OCI-M1 (cell line): ENCODE data around the gene NPDC1.
A peak's percentile ranks its signal among the peaks of the same experiment; 100 is the strongest.

Experiments used
- DNase-seq: peaks from one replicate; lab custom pipeline; 2025; lab: John Stamatoyannopoulos, UW

NPDC1 gene

GRCh38 chr9:137056739-137057415 lies 10.9 kb upstream of the NPDC1 start:
- no peak for DNase-seq

GRCh38 chr9:137055385-137056364 lies 9.7 kb upstream of the NPDC1 start:
- DNase-seq, result no peak

GRCh38 chr9:137054932-137055384 lies 9.0 kb upstream of the NPDC1 start:
- DNase-seq, result no peak

- DNase-seq, result no peak
Measured at GRCh38 chr9:137053944-137054931, 8.3 kb upstream of the NPDC1 start, which contains the start of gene ENTPD2. Gene ENTPD2, minus strand, starts transcription at chr9:137054061. Its CDS starts 64 bp downstream, at chr9:137053997.

- no peak for DNase-seq
Measured at GRCh38 chr9:137052998-137053943, 7.3 kb upstream of the NPDC1 start.

- no peak for DNase-seq
Measured at GRCh38 chr9:137052293-137052692, 6.3 kb upstream of the NPDC1 start.

GRCh38 chr9:137051145-137051724 lies 5.3 kb upstream of the NPDC1 start:
- DNase-seq, result no peak

- DNase-seq, result no peak
Measured at GRCh38 chr9:137050570-137050969, 4.6 kb upstream of the NPDC1 start.

GRCh38 chr9:137049544-137050449 lies 3.8 kb upstream of the NPDC1 start:
- peak; percentile 72 for DNase-seq

- no peak for DNase-seq
Measured at GRCh38 chr9:137048655-137049543, 2.9 kb upstream of the NPDC1 start.

- DNase-seq, result no peak
Measured at GRCh38 chr9:137045294-137046087, 486 bp downstream of the NPDC1 start.

- DNase-seq, result no peak
Measured at GRCh38 chr9:137044502-137045177, 1.3 kb downstream of the NPDC1 start.

GRCh38 chr9:137044037-137044436 lies 1.9 kb downstream of the NPDC1 start:
- DNase-seq, result no peak

- no peak for DNase-seq
Measured at GRCh38 chr9:137042751-137043727, 2.9 kb downstream of the NPDC1 start.

- DNase-seq, result no peak
Measured at GRCh38 chr9:137041124-137041523, 4.9 kb downstream of the NPDC1 start.
